NCI-H2107 treated with DMSO at 0.1 percent for 48 hours (cell line): ENCODE measurements around the gene GPX8.
A peak's percentile ranks its signal among the peaks of the same experiment; 100 is the strongest.

Experiments used
- DNase-seq: peaks from one replicate; lab custom pipeline; 2025; ENCODE audit not compliant: unreplicated experiment; lab: John Stamatoyannopoulos, UW

The GPX8 gene, protein sequence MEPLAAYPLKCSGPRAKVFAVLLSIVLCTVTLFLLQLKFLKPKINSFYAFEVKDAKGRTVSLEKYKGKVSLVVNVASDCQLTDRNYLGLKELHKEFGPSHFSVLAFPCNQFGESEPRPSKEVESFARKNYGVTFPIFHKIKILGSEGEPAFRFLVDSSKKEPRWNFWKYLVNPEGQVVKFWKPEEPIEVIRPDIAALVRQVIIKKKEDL

DNA sequence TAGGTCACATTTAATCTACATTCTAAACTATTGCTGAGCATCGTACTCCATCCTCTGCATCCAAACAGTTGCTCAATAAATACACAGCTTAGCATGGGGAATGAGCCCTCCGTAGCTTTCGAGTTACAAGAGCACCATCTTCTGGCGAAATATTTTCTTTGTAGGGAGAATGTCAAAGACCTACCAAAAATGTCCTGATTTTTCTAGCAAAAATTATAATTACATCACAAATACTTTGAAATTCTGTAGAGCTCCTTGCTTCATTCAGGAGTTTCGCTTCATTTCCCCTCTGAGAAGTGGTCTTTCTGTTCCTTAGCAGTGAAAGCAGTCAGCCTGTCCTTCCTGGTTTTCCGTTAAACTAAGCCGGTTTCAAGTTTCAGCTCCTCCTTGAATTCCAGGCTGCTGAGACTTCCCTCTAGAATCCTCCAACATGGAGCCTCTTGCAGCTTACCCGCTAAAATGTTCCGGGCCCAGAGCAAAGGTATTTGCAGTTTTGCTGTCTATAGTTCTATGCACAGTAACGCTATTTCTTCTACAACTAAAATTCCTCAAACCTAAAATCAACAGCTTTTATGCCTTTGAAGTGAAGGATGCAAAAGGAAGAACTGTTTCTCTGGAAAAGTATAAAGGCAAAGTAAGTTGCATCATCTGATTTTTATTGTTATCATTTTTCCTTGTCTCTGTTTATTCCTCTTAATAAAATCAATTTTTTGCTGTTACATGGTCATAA is at the start of gene GPX8:
GPX8 (plus strand) TSS at position 409 of the 730 bp plus-strand sequence; CDS start at position 431, 22 bp downstream.
- peak; percentile 57 for DNase-seq

DNA sequence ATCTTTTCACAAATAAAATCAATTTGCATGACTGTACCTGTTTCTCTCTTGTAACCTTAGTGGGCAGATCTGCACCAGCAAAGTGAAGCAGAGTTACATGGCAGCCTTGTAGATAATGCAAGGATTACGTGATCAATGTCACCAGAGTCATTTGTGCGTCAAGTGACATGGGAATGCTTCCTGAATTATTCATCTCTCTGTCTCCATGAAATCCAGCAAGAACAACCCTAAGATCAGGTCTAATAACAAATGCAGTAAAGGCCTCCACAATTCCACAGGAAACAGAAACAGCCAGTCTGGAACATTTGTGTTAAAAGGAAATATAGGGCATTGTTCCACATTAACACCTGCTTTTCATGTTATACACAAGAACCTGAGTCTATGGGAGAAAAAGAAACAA is 49.8 kb upstream of the GPX8 start:
- DNase-seq, result no peak

DNA sequence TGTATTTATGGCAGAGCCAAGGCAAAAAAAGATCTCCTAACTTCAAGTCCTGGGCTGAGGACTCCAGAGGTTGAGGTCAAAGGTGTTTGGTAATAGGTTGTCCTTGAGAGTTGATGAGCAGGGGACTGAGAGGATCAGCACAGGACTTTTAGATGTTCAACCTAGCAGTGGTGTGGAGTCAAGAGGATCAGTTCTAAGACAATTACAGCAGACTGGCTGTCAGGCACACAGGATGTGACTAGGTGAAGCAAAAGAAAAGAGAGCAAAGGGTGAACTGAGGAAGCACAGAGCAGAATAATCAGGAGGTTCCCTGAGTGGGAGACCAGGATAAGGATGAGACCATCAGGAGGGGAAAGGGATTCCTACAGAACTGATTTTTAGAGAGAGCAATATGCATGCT is 46.6 kb upstream of the GPX8 start:
- DNase-seq, result no peak

DNA sequence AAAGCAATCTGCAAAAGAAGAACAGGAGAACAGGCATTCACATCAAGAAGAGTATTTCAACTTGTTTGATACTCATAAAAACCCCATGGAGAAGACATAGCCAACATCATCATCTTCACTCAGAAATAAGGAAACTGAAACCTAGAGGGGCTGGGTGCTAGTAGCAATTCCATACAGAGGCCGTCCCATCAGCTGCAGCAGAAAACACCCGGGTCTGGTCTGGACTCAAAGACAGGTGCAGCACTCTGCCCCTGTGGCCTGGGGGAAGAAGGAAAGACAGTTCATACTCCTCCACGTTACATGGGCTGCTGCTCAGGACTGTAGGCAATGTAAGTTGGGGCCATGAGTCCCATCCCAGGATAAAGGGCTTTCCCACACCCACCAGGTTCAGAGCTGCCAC is 45.9 kb upstream of the GPX8 start:
- no peak for DNase-seq

DNA sequence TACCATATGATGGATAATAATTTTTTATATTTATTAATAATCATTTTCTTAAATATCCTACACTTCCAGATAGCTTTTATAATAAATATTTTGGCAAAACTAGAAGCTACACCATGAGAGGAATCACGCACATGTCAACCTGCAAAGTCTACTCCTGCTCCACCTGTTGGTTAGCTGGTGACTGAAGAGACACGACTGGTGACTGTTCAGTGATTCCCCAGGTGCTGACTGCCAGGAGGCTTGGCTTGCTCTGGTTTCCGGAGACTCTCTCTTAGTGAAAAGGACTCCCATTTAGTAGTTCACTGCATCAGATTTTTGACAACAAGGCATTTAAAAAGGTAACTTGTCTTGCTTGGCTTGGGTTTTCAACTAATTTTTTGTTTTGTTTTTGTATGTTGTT is 36.6 kb upstream of the GPX8 start:
- no peak for DNase-seq

DNA sequence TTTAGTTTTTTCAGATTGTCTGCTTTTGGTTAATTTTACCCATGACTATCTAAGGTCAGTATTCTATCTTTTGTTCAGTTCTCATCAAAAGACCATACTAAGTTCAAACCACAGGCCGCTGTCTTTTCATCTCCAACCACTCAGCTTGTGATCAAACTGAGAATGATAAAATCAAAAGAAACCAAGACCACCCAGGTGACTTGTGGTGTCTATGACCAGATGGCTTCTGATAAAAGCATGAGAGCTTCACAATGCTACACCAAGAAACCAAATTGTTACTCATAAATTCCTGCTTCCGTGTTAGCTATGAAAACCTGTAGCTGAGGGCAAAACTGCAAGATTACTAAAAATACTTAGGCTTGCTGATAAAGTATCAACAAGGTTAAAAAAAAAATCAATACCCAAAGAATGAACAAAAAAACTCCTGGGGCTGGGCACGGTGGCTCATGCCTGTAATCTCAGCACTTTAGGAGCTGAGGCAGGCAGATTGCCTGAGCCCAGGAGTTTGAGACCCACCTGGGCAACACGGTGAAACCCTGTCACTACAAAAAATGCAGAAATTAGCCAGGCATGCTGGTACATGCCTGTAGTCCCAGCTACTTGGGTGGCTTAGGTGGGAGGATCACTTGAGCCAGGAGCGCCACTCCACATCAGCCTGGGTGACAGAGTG is 25.8 kb upstream of the GPX8 start:
- no peak for DNase-seq

DNA sequence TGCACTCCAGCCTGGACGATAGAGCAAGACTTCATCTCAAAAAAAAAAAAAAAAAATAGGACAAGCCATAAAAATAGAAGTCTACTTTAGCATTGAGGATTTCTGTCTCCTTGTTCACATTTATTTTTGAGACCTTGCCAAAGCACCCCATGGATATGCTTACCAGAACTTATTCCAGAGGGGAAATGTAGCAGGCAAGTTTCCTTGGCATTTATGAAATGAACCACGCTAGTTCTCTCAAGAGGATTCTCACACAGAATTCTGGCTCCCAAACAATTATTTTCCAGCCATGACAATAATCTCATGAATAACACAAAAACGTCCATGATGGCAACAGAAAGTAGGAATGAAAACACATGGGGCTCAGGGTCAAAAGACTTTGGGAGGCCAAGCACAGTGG is 23.4 kb upstream of the GPX8 start:
- no peak for DNase-seq

DNA sequence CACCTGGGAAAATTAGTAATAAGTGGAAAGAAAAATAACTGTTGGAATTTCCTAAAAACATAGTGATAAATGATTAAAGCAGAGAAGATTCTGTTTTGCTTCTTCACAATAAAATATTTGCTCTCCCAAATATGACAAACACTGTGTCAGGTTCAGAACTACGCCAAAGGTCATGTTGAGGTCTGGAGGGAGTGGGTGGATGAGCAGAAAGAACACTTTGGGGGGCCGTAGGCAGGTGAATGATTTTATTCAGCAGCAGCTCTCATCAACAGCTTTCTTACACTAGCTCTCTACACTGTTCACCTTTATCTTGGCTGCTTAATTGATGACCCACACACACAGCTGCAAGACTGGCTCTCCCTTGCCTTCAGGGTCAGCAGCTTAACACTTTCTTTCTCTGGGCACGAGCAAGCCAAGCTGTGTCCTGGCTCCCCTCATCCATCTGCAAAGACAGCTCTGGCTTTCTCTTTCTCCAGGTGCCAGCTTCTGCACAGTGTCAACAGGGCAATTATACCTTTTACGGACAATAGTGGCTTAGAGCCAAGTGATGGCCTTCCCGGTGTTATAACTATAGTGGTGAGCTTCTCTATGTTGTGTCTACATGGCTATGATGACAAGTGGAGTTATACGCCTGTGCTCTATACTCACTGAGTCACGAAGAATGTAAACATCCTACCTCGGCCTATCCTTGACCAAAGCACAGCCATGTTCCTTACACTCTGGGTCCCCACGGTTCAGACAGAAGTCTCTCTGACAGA is 18.9 kb upstream of the GPX8 start:
- DNase-seq, result no peak

DNA sequence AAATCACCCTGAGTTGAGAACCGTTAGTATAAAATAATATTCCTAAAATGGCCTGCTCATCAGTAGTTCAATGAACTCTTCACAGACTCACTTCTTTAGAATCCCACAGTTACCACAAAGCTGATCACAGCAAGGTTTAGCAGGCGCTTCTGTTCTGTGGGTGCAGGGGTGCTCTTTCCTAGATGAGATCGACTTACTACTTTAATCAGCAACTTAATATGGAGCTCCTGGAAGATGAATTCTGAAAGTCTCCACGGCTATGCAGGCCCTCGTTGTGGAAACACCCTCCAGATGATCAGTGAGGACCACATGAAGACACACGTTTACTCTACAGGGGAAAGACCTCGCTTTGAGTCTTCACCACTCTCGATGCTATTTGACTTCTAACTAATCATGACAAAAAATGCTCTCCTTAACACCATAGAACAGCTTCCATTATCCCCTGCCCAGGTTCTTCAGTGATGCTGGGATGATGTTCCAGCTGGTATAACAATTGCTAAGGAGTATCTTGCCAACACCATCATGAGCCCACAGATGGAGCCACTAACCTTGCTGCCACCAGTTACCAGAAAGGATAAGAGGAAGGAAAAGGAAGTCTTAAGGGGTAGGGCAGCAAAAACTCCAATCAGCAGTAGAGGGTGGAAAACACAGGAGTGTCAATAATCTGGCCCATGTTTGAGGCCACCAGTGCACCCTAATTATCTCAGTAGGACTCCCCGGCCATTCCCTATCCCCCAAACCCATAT is 17.9 kb upstream of the GPX8 start:
- no peak for DNase-seq

DNA sequence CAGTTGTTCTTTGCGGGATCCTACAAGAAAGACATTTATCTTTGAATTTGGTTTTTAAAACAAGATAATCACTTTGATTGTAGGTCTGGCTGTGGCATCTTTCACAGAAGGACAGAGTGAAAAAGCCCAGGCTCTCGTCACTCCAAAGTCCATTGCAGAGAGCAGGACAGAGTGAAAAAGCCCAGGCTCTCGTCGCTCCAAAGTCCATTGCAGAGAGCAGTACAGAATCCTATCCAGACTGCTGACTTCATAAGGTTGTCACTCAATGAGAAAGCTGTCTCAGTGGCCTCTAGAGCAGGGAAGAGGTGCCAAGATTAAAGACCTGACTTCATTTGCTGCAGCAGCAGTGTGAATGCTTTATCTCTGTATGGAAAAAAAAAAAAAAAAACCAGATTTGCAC is 16.3 kb upstream of the GPX8 start:
- DNase-seq, result no peak

DNA sequence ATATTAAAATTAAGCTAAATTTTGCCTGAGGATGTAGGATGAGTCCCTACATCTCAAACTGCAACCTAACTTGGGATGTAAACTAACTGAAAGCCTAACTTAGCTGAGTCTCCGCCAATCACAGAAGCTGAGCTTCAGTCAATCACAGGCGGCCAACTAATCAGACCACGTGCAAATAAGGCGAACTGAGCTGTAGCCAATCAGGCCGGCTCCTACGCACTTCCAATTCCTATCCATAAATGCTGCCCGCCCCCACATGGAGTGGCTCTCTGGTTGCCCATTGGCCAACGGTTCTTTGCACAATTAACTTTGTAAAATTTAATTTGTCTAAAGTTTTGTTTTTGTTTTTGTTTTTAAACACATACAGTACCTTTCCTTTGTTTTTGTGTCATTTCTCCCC is 13.9 kb upstream of the GPX8 start:
- no peak for DNase-seq

DNA sequence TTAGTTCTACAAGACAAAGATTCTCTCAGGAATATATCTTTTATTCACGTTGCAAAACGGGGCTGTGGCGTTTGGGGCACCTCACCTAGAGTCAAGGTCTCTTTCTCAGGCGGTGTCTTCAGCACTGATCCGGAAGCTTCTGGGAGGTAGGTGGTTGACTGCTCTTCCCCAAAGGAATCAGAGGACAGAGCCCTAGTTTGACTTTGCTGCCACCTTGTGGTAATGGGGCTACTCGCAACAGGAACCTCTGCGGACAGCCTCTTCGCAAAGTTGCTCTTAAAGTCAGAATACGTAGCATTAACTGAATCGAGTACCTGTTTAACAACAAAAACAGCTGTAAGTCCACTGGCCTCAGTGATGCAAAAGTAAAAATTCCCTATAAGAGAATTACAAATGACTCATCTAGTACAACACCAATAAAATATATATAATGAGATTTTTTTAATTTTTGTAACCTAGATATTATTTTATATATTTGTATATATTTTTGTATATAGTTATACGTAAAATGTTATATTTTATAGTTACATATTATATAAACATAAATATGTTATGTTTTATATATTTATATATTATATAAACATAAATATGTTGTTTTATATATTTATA is 13.3 kb upstream of the GPX8 start:
- DNase-seq, result peak; percentile 79

DNA sequence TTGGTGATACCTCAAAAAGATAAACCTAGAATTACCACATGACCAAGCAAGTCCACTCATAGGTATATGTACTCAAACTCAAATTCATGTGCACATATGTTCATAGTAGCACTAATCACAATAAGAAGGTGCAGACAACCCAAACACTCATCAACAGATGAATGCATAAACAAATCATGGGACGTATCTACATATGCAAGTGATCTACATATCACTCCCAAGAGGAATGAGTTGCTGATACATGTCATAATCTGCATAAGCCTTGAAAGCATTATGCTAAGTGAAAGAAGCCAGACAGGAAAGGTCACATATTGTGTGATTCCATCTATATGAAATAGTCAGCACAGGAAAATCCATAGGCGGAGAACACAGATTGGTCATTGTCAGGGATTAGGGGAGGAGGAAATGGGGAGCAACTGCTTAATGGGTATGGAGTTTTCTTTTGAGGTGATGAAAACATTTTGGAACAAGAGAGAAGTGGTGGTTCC is 10.6 kb upstream of the GPX8 start:
- no peak for DNase-seq

DNA sequence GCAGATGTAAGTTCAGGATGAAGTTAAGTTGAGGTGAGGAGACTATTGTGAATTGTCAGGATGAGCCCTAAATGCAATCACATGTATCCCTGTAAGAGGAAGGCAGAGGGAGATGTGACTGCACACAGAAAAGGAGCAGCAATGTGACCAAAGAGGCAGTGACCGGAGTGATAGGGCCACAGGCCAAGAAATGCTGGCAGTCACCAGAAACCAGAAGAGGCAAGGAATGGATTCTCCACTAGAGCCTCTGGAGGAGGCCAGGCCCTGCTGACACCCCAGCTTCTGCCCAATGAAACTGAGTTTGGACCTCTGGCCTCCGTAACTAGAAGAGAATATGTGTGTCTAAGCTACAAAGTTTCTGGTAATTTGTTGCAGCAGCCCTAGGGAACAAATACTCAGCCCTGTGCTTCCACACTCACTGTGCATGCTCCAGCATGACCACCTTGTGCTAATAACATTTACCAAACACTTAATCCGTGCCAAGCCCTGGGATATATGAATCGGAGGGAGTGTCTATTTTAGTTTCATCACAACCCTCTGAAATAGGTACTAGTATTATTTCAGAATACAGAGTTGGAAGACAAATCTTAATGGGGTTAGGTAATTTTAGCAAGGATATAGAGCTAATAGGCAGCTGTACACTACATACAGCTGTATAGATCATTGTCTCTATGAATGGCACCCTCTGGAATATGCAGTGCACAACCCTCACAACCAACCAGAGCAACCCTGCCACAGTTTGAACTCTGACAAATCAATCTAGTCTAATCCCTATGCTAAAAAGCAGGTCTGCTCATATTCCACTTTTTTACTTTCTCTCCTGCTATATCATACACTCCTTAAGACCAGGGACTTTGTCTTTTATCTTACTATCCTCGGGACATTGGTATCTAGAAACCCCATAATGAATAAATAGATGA is 7.8 kb upstream of the GPX8 start:
- no peak for DNase-seq

DNA sequence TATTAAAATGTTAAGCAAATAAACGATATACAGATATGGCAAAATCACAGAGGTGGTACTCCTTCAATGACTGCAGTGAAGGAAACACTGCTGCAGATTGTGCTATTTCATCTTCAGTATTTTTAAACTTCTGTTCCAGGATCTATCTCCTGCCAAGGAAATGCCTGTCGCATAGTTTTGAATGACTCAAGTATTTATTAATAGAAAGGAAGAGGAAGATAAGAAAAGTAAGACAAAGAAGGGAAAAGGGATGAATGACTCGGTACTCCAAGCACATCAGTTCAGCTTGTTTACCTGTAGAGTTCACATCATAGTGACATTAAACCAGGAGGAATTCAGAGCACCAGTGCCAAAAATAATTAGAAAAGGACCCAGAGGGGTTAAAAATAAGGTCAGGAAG is 5.1 kb upstream of the GPX8 start:
- no peak for DNase-seq

DNA sequence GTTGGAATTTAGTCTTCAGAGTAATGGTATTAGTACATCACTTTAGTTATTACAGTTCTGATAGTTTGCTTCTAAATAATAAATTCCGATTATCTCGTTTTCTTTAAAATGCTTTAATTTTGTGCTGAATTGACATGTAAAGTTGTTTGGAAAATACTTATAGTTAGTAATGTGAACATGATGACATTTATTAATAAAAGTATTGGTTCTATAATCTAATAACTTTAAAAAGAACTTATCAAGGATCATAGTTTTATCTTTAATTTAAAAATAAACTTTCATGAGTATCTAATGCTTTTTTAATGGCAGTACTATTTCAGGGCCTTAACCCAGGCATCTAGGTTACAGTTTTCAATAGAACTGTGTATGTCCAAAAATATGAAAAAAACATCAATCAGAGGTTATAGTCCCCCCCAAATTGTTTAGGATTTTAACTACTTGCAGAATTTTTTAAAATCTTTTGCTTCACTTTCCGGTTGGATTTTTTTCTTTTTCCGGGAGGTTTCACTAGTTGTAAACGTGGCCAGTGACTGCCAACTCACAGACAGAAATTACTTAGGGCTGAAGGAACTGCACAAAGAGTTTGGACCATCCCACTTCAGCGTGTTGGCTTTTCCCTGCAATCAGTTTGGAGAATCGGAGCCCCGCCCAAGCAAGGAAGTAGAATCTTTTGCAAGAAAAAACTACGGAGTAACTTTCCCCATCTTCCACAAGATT is 680 bp downstream of the GPX8 start:
- DNase-seq, result no peak

DNA sequence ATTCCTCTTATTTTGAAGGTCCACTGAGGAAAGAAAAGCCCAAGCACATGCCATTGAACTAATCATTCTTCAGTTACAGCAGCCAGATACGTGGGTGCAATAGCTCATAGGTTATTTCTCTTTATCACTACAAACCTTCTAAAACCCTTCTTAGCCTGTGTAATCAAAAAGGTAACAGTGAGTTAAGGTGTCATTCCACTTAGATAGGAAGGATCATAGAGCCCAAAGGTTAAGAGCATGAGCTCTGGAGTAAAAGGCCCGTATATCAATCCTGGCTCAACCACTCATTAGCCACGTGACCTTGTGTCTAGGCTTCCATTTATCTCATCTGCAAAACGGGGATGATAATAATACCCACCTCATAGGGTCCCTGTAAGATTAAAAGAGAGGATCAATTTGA is 2.7 kb downstream of the GPX8 start:
- no peak for DNase-seq

DNA sequence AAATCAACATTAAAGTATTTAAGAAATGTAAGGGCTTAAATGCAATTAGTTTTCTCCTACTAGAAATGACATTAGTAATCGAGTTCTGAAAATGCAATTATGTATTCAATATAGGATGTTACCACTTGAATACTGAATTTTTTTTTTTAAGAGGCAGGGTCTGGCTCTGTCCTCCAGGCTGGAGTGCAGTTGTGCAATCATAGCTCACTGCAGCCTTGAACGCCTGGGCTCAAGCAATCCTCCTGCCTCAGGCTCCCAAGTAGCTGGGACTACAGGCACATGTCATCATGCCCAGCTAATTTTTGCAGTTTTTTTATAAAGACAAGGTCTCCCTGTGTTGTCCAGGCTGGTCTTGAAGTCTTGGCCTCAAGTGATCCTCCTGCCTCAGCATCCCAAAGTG is 11.5 kb downstream of the GPX8 start:
- DNase-seq, result no peak
